Stimulated activated CD8-positive, alpha-beta memory T cell treated with anti-CD3 and anti-CD28 coated beads, Interleukin-4, amount 100 ng/mL, for 48 hours (primary cell): ENCODE data around the gene ATOSB.

Experiments
- DNase-seq: peaks from one replicate; pipeline ENCODE4 v3.0.0-alpha.2; 2020

Gene ATOSB

DNA sequence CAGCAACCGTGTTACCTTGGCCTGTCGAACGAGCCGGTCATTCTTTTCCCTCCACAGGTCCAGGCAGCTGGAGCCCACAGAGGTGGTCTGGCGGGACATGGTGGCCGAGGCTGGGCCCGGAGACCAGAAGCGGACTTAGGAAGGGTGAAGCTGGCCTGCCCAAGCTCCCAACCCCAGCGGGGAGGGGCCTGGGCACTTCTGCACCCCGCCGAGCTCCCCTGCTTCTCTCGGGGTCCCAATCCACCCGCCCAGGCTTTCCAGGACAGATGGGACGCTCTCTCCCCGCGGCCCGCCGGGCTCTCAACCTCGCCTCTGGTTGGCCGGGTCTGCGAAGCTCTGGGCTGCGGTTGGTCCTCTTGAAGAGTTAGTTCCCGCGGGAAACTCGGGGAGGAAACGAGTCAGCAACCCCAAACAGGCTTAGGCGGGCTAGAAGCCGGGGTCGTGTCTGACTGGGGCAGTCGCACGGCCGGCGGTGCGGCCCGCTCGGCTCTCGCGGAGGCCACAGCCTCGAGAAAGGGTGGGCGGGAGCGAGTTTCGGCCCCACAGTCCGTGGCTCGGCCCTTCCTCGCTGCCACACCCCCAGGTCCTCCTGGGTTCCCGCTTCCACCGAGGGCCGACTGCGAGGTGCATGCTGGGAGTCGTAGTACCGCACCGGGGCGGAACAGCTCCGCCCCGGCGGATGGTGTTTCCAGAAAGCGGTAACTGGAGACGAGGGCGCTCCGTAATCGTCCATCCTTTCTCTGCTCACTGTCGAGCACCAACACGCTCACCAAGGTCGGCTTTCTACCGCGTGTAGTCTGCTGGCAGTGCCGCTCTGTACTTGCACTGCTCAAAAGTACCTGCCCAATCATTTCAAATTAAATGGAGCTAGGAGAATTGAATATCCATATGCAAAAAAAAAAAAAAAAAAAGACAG is 36.0 kb downstream of the ATOSB start, which contains the start of gene FANCG:
Gene FANCG, minus strand, starts transcription at position 517 of the 916 bp plus-strand sequence. Its CDS starts 418 bp downstream, at position 99.
- peak; percentile 89 for DNase-seq

DNA sequence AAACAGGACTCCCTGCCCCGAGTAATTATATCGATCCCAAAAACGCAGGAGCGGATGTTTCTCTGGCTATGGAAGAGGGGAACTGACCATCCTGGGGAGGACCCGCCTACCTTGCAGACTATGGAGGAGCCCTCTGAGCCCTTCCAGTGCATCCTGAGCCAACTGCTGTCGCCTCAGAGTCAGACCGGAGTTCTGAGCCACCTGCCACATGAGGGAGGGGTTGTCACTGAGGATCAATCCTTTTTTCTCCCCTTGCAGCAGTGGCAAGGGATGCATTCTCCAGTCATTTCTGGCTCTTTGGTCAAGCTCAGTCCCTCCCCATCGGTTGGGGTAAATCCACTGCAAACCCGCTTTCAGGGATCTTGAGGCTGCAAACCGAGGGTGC is 36.6 kb downstream of the ATOSB start:
- peak; percentile 37 for DNase-seq

DNA sequence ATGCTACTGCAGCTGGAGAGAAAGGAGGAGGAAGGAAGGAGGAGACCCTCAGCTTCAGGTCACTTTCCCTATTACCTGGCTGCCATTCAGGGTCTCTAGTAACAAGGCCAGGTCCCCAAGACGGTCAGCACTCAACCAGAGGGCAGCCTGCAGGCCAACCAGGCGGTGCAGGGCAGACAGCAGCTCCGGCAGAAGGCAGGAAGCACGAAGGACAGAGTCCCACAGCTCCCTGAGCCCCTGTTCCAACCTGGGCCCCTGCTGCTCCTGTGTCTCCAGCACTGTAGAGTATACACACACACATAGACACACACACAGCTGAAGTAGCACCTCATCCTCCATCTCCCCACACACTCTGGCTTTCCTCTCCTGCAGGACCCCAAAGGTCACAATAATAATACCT is 37.6 kb downstream of the ATOSB start:
- DNase-seq: no peak

DNA sequence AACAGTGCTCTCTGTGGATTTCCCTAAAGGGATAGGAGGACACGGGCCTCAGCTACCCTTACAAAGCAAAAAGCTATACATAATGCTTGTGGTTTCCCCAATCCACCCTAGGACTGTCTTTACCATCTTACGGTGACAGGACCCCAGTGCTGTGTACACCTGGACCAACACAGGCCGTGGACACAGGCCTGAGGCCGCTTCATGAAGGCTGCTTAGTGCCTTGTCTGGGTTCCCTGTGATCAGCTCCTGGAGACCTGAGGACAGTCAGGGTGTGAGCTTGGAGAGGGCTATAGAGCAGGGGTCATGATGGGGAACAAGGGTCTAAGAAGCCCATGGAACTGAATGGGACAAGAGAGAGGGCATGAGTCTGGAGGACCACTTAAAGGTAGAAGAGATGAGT is 38.8 kb downstream of the ATOSB start:
- no peak for DNase-seq

DNA sequence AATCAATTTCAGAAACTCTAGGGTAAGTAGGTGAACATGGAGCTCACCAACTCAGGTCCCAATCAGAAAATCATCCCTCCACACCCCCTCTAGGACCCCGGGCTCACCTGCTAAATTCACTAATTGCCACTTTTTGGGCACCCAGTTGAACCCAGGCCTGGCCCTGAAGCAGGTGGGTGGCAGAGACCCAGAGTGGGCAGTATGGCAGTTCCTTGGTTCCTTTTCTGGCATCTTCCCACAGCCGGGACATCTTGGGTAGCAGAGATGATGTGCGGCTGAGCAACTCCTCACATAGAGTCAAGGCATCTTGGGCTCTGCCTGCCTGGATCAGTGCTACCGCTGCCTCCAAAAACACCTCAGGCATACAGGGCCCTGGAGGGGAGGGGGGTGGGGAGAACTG is 40.3 kb downstream of the ATOSB start:
- DNase-seq: no peak

DNA sequence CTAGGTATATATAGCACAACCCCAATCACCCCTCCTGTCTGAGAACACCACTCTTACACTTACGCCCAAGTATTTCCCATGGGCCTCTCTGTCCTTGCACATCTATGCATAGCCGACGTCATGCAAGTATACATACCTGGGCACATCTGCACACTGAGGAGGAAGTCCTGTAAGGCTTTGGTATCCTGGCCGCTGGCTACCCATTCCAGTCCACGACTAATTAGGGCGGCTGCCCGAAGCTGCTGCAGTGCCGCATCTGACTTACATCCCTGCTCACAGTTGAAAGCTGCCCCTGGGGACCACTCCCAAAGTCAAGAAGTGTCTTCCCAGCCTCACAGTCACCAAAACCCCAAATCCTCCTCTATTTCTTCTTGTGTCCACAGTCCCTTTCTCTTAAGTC is 40.9 kb downstream of the ATOSB start:
- no peak for DNase-seq

DNA sequence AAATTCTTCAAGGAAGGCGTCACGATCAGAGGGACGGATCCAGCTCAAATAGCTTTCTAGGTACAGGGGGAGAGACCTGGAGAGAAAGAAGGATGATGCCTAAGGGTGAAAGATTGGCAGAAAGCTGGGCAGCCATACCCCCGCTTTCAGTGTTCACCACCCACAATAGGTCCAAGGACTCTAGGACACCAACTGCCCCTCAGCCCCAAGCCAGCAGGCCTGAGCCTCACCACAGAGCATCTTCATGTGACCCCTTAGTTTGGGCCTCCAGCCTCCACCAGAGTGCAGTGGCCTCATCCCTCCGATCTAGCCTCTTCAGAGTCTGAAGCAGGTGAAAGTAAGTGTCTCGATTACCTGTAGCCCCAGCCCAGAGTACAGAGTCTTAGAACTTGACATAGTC is 41.5 kb downstream of the ATOSB start:
- no peak for DNase-seq

DNA sequence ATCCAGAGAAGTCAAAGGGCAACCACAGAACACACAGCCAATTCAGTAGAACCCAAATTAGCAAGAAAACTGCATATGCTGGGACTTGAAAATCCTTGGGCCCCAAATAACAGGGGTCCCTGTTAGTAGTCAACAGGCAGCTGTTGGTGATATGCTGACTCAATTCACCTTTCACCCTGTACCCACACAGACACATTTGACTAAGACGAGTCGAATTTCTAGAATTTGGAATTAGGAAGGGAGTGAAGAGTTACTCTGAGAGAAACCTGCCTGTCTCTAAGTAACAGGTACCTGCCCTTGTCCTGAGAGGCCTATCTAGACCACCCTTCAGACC is 42.4 kb downstream of the ATOSB start:
- DNase-seq: no peak

DNA sequence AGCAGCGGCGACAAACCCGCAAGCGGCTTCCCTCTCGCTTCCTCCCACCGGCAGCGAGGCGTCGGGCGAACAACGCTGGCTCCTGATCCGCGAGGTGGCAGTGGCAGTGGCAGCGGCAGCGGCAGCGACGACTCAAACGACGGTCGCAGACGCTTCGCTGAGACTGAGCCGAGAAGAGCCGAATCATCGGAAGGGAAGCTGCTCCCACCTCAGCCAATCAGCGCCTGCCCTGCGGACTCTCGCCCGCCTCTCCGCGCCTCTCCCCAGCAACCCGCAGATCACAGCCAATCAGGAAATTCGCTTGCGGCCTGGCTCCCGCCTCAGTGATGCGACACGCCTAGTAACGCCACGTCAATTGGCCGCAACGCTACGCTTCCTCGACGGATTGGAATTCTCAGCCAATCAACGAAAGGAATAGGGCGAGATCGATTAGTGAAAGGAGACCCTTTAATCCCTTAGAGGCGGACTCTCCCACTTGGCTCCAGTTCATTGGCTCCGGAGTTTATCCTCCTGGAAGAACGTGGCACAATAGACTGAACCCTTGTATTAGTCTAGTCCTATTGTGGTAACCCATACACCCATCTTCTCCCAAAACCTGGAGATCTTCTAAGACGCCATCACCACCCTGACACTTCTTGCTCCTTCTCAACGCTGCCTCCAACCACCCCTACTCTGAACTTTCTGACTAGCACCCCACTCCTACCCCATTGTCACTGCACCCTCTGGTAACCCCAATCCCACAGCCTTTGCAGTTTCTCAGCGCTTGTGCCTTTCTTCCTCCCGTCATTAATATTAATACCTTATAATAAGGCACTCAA is 43.0 kb downstream of the ATOSB start, which contains the start of gene VCP:
Gene VCP, minus strand, starts transcription at position 165 of the 818 bp plus-strand sequence. CDS start 272 bp downstream, outside the sequence.
- peak; percentile 97 for DNase-seq

DNA sequence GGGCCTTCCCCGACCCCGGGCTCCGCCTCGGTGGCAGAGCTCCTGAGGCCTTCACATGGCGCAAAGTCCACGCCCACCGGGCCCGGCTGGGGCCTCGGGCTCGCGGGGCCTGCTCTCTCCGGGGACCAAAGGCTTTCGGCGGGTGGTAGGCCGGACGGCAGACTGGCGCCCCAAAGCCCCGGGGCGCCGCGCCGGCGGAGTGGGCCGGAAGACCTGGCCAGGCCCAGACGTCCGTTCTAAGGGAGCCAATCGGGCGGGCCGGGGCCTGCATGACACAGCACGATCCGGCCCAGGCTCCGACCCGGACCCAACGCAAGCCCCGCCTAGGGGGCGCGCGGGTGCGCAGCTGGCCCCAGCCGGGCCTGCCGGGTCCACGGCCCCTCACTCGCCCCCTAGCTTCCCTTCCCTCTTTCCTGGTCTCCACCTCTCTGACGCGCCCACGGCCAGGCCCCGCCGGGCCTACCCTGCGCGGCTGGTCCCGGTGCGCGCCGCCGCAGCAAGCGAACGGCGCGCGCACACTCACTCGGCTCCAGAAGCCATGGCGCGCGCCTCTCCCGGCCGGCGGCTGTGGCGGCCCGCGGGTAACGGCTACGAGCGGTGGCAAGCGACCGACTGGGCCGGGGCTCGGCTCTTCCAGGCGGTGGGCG is 43.7 kb downstream of the ATOSB start:
- peak; percentile 82 for DNase-seq

DNA sequence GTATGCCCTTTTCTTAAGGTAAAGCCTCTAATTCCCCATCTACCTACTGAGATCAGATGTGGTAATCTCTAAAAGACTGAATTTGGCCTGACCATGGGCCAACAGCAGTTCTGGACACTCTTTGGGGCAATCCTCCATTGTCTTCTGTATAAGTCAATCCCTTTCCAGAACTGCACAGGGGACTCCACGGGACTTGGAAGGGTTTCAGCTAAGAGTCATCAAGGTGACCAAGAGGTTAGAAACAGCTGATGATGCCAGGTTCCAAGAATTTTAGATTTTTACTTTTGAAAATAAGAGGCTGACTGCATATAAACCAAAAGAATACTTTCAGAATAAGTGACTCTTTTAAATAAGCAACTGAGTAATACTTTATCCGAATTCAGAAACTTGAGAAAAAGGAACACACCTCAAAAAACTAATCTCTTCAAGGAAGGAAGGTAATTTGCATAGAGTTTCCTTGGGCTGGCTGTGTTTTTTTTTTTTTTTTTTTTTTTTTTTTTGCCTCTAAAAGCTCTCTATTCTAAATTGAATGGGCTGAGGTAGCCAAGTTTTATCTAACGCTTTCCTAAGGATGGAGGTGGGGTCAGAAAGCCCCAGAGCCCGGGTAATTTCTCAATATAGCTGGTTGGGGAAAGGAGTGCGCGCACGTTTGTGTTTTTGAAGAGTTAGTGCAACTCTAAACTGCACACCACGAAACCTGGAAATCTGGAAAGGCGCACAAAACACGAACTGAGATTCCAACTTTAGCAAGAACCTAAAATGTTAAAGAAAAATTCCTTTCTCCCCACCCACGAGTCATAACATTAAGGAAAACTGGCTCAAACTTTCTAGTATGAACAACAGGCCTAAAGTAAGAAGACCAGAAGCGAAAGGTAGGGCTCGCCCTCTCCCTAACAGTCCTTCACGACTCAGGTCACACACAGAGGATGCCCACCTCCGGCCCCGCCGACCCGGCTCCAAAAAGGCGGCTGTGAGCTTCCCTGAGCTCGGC is 44.5 kb downstream of the ATOSB start:
- DNase-seq: no peak

DNA sequence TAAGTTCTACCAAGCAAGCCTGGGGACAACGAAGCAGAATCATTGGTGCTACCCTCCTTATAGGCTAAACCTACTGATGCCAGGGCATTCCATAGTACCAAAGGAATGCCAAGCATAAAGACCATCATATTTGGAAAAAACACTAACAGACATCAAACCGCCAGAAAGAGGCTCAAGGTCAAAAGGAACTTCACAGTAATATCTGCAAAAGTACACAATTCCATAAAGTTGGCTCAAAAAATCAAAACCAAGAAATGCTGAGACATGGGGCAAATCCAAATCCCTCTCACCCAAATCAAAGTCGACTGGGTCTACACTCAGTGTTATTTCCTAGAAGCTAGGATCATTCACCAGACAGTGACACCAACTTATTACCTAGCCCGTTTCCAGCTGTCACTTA is 46.6 kb downstream of the ATOSB start:
- no peak for DNase-seq

DNA sequence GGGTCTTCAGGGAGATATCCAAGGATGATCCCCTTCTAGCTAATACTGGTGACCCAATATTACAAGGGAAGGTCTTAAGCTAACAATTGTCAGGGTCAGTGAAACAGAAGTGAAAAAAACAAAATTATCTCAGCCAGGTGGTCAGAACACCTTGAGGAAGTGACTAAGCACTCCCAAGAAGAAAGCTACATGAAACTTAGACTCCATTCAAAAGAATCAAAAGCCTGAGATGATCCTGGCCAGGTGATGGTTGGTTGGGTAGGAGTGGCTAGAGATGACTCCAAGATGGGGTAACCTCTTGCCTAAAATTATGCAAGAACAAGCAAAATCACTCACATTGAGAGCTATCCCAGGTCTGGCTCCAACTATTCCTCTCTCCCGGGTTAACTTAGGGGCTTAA is 48.6 kb downstream of the ATOSB start:
- DNase-seq: no peak

DNA sequence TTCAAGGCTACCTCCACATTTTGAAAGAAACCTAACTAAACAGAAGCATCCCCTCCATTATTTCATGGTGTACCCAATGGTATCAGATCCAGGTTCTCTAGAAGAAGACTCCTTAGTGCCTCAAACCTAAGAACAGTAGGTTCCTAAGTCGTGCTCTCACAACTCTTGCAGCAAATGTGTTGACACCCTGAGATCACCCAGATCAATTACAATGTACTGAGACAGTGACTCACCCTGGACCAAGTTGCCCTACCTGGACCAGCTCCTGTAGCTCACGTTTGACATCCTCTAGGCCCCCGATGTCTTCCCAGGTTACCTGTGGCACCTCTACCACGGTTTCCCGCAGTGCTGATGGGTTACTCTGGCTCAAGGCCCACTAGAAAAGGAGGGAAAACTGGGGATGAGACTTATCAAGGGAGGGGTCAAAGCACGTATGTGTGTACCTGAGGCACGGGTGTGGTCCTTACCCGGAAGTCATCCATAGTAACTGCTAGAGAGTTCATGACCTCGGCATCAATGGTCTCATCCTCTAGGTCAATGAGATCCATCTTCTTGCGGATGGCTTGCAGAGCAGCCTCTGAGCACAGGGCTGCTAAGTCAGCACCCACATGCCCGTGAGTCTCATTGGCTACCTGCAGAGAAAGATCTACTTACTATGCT is 55.0 kb downstream of the ATOSB start:
- DNase-seq: no peak

DNA sequence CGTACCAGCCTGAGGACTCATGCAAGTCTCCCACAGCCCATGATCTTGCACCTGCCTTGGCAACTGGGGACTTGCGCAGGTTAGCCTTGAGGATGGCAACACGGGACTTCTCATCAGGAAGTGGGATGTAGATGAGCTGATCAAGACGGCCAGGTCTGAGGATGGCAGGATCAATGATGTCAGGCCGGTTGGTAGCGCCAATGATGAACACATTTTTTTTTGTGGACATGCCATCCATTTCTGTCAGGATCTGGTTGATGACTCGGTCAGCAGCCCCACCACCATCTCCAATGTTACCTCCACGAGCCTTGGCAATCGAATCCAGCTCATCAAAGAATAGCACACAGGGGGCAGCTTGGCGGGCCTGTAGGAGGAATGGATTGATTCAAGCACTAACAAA is 56.2 kb downstream of the ATOSB start:
- no peak for DNase-seq

DNA sequence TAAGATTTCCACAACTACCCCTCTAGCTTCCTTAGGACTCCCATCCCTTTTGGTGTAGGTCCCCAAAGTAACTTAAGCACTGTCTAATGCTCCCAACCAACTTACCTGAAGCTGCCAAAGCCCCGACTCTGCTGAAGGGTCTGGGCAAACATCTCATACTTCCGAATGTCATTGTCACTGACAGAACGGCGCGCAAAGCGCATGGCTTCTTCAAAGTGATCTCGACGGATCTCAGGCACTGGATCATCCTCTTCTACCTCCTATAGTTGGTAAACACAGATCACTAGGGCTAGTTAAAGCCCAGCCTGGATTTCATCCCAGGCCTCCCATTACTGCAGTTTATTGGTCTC is 58.4 kb downstream of the ATOSB start:
- DNase-seq: no peak

DNA sequence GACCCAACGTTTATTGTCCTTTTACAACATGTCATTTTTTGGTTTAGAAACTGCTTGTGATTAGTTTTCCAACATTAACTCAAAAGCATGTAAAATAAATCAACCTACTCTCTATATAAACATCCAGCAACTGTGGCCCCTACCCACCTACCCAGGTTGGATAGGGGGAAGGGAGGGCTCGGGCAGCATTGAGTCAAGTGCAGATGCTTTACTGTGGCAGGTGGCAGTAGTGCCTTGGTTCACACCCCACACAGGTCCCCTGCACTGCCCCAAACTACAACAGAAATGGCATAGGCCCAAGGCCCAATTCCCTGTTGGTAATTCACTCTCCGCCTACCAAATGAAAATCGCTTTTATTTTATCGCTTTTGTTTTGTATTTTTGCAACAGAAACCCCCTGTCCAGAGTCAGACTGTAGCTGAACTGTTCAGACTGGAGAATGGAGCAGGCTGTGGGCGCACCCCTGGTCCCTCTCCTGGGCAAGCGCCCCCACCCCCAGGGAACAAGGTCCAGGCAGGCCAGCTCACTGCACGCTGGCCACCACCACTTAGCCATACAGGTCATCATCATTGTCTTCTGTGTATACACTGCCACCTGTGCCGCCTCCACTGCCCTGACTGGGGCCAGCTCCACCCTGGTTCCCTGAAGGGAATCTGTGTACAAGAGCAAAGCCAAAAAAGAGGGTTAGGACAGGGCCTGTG is 58.9 kb downstream of the ATOSB start:
- no peak for DNase-seq

DNA sequence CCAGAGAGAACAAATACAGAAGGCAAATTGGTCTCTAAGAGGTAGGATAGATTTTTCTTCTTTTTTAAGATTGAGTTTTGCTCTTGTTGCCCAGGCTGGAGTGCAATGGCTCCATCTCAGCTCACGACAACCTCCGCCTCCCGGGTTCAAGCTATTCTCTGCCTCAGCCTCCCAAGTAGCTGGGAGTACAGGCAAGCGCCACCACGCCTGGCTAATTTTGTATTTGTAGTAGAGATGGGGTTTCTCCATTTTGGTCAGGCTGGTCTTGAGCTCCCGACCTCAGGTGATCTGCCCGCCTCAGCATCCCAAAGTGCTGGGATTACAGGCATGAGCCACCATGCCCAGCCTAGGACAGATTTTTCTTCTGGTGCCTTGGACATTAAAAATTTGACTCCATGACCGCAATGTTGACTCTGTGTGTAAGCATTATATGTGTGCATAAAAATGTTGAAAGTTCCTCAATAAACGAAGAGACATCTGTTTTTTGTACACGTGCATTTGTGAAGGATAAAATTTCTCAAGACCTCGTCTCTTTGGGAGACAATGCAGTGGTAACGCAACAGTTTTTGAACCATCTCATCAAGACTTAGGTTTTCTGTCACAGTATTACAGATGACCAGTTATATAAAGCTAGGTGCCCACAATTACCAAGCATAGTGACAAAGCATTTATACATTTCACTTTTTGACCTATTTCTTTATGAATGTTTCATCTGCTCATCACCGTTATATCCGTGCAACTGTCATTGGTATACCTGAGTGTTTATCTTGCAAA is 60.6 kb downstream of the ATOSB start:
- no peak for DNase-seq

DNA sequence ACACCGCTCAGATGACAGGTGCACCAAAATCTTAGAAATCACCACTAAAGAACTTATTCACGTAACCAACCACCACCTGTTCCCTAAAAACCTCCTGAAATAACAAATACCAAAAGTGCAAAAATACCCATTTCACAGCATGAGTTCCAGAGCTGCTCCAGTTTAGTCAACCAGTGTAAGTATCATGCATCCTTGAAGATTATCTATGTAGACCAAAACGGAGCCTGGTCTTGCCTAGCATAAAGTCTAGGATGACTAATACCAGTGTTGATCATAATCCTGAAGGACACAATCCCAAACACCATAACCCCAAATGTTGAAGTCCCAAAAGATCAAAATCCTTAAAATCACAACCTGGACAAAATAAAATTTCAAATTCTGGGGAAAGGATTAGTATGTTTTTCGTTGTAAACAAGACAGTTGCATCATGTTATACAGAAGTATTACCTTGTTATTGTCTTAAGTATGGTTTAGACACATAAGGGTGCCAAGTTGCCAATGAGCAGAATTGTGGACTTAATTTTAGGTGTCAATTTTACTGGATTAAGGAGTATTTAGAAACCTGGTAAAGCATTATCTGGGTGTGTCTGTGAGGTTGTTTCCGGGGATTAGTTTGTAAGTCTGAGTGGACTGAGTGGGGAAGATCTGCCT is 61.4 kb downstream of the ATOSB start:
- no peak for DNase-seq
